ENCODE data around the gene ITGA4. TPM values are rescaled to one million over a fixed set of nuclear protein-coding genes. Genes with fewer than 3 reads are reported as not detected.

The ITGA4 gene
- polyA plus RNA-seq, 1 experiment: 17.6 TPM

- Histone ChIP-seq H3K36me3 (ENCODE audit: control insufficient read depth, insufficient read depth, low read length) (no peaks in the 10 kb centered on the region), H3K27me3 (ENCODE audit: control insufficient read depth, insufficient read depth, low read length) (no peaks in the 10 kb centered on the region), H3K4me3 (ENCODE audit: low read depth, low read length) (no peak overlapping the region)
- DNase-seq (ENCODE audit: low read depth): no peak
- CTCF ChIA-PET: no interaction called here
- POLR2A ChIA-PET: no interaction called here
- no peak for TF ChIP-seq CTCF (IDR thresholded peaks at IDR 0.05; ENCODE audit: insufficient read depth, low read depth, low read length)
Measured at GRCh38 chr2:181463588-181463987, 6.4 kb downstream of the ITGA4 start.

GRCh38 chr2:181464966-181465365, 7.8 kb downstream of the ITGA4 start:
- H3K36me3 ChIP-seq (ENCODE audit: control insufficient read depth, insufficient read depth, low read length): no peaks in the 10 kb centered on the region
- no peak overlapping the region for H3K4me3 ChIP-seq (ENCODE audit: low read depth, low read length)
- DNase-seq (ENCODE audit: low read depth): no peak
- TF ChIP-seq CTCF (IDR thresholded peaks at IDR 0.05; ENCODE audit: insufficient read depth, low read depth, low read length): no peak
- ChIA-PET POLR2A (no interaction called here), CTCF (no interaction called here)
- H3K27me3 ChIP-seq (ENCODE audit: control insufficient read depth, insufficient read depth, low read length): no peaks in the 10 kb centered on the region

GRCh38 chr2:181465676-181466375, 8.6 kb downstream of the ITGA4 start:
- peak; percentile 76 for DNase-seq (ENCODE audit: low read depth)
- ChIA-PET POLR2A (no interaction called here), CTCF (interaction anchor here (0.6 to 5.8 kb wide), 20 partner anchors 8 to 1351 kb away, joined by 3 to 44 read pairs (median 4); partner anchors contain the start of gene ITGA4)
- Histone ChIP-seq H3K36me3 (ENCODE audit: control insufficient read depth, insufficient read depth, low read length) (no peaks in the 10 kb centered on the region), H3K27me3 (ENCODE audit: control insufficient read depth, insufficient read depth, low read length) (no peaks in the 10 kb centered on the region), H3K4me3 (ENCODE audit: low read depth, low read length) (no peak overlapping the region)
- no peak for TF ChIP-seq CTCF (IDR thresholded peaks at IDR 0.05; ENCODE audit: insufficient read depth, low read depth, low read length)

GRCh38 chr2:181466661-181467576, 9.7 kb downstream of the ITGA4 start:
- TF ChIP-seq CTCF (IDR thresholded peaks at IDR 0.05; ENCODE audit: insufficient read depth, low read depth, low read length): peak; percentile 77
- Histone ChIP-seq H3K27me3 (ENCODE audit: control insufficient read depth, insufficient read depth, low read length) (no peaks in the 10 kb centered on the region), H3K4me3 (ENCODE audit: low read depth, low read length) (no peak overlapping the region), H3K36me3 (ENCODE audit: control insufficient read depth, insufficient read depth, low read length) (no peaks in the 10 kb centered on the region)
- no peak for DNase-seq (ENCODE audit: low read depth)
- ChIA-PET POLR2A (no interaction called here), CTCF (interaction anchor here (0.6 to 5.8 kb wide), 25 partner anchors 8 to 1352 kb away, joined by 3 to 44 read pairs (median 4); partner anchors contain the start of gene ITGA4)
